ENCODE results near the gene PPIF.

PPIF gene

DNA sequence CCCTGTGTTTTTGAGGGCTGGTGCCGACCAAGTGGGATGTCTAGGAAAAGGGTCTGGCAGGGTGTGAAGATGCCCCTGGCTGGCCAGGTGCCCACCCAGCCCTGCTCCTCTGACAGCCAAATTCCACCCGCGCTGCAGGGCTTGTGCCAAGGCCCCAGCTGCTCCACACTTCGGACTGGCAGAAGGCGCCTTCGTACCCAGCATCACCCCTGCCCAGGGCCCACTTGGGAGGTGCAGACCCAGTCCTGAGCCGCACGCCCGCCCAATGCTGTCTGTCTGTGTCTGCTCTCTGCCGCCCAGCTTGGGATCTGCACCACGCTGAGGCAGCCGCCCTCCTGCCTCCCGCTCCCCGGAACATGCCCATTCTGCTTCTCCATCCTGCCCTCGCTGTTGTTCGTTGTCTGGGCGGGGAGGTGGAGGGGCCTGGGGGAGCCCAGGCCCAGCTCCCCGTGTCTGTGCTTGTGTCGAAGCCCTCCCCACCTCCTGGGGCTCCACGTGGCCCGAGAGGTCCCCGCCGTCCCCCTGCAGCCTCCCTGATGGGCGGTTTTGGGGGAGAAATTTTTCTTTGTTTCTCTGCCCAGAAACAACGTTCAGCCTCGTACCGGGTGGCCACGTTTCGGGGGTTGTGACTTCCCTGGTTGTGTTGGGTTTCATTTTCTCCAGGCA lies 36.9 kb upstream of the PPIF start:
- H3K9me3 Mint-ChIP-seq: no peaks in the 10 kb centered on the region
- H3K36me3 Mint-ChIP-seq: peaks cover 89% of the 10 kb centered on the region
- peak overlapping the region; percentile 29 for H3K27ac Mint-ChIP-seq
- no peaks in the 10 kb centered on the region for H3K27me3 Mint-ChIP-seq
- no peak for ATAC-seq
- peaks cover 11% of the 10 kb centered on the region for H3K4me1 Mint-ChIP-seq
- H3K4me3 Mint-ChIP-seq: no peak overlapping the region

DNA sequence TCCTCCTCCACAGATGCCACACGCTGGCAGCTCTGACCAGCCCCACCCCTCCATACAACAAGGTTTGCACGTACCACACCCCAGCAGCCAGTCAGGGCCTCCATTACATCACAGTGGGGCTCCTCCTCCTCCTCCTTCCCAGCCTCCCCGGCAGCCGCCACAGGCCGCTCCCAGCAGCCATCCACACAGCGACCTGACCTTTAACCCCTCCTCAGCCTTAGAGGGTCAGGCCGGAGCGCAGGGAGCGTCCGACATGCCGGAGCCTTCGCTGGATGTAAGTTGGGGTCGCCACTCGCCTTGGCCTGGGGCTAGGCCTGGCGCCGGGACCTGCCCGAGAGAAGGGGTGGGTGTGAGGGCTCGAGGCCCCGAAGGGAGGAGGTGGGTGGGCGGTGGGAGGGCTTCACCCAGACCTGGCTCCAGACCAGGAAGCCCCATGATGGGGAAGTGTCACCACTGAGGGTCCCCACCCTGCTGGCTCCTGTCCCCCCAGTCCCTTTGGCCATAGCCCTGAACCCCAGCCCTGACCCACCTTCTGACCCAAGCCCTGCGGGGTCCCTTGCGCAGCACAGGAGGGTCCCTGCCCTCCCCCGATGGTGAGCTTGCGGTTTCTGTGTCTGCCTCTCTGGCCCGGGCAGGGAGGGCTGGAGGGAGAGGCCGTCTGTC lies 36.2 kb upstream of the PPIF start:
- H3K4me3 Mint-ChIP-seq: no peak overlapping the region
- H3K27ac Mint-ChIP-seq: peak overlapping the region; percentile 29
- H3K4me1 Mint-ChIP-seq: peaks cover 17% of the 10 kb centered on the region
- ATAC-seq: peak; percentile 24
- no peaks in the 10 kb centered on the region for H3K9me3 Mint-ChIP-seq
- no peaks in the 10 kb centered on the region for H3K27me3 Mint-ChIP-seq
- peaks cover 86% of the 10 kb centered on the region for H3K36me3 Mint-ChIP-seq

DNA sequence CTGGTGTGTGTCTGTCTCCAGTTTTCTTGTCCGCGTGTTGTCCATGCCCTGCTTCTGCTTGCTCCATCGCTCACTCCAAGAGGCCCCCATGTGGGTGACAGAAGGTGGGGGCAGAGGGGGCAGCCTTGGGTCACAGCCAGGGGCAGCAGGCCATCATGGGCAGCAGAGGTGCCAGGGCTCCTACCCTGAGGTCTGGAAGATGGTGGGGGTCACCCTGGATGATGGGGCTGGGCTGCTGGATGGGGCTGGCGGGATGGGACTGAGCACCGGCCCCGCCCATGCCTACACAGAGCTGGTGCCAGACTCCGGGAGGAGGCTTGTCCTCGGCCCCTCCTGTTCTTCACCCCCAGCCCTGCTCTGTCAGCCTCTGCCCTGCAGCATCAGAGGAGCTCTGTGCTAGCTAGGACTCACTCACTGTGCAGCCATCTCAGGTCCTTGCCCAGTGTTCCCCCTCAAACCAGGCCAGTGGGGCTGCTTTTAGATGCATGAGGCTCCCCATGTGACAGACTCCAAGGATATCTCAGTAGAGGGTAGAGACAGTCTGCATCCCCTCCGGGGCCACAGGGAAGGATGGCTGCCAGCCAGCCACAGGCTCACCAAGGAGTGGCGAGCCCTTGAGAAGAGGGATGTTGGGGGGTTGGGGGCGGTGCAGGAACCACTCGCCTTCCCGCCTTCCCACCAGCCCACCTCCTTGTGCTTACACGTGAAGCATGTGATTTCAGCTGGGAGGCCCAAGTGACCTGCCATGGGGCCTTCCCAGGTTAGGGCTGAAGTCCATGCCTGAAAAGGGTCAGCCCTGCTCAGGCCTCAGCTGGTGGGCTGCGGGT lies 35.5 kb upstream of the PPIF start:
- H3K4me3 Mint-ChIP-seq: no peak overlapping the region
- H3K4me1 Mint-ChIP-seq: peaks cover 24% of the 10 kb centered on the region
- ATAC-seq: no peak
- peaks cover 79% of the 10 kb centered on the region for H3K36me3 Mint-ChIP-seq
- no peaks in the 10 kb centered on the region for H3K27me3 Mint-ChIP-seq
- no peak overlapping the region for H3K27ac Mint-ChIP-seq
- H3K9me3 Mint-ChIP-seq: no peaks in the 10 kb centered on the region

DNA sequence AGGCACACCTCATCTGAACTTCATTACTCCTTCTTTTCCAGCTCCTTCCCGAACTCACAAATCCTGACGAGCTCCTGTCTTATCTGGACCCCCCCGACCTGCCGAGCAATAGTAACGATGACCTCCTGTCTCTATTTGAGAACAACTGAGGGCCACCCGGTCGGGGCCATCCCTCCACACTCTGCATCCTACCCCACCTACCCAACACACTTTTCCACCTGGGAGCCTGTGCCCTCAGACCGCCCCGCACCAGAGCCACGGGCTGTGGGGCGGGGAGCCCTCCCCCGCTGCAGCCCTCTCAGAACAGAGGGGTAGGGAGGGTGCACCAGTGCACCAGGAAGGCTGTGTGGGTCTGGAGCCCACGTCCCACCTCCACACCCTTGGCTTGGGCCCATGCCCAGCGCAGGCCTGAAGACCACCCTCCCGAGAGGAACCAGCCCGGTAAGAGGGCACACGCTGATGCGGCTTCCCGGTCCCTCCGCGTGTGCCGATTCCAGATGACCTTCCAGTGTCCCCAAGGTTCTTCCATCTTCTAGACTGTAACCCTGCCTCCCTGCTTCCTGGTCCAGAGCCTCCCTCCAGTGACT lies 34.6 kb upstream of the PPIF start:
- Mint-ChIP-seq H3K9me3 (no peaks in the 10 kb centered on the region), H3K27ac (peak overlapping the region; percentile 28), H3K36me3 (peaks cover 70% of the 10 kb centered on the region), H3K4me1 (peaks cover 33% of the 10 kb centered on the region), H3K4me3 (no peak overlapping the region), H3K27me3 (no peaks in the 10 kb centered on the region)
- ATAC-seq: no peak

DNA sequence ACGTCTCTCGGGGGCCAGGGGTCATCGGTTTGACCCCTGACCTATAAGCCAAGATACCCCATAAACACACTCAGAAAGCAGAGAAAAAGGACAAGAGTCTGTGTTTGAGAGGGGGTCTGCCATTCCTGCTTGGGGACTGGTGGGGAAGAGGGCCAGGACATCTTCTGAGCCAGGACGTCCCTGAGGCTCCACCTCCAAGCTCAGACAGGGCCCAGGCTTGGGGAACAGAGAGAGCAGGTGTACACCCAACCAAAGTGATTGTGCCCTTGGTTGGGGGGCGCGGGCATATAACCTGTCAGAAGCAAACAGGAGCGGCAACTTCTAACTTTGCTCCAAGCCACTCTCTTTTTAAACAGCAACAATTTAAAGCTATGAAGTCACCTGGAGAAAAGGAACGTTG lies 33.9 kb upstream of the PPIF start:
- Mint-ChIP-seq H3K4me3 (no peak overlapping the region), H3K36me3 (peaks cover 64% of the 10 kb centered on the region), H3K4me1 (peaks cover 39% of the 10 kb centered on the region), H3K27me3 (no peaks in the 10 kb centered on the region), H3K27ac (peak overlapping the region; percentile 28), H3K9me3 (no peaks in the 10 kb centered on the region)
- ATAC-seq: no peak

DNA sequence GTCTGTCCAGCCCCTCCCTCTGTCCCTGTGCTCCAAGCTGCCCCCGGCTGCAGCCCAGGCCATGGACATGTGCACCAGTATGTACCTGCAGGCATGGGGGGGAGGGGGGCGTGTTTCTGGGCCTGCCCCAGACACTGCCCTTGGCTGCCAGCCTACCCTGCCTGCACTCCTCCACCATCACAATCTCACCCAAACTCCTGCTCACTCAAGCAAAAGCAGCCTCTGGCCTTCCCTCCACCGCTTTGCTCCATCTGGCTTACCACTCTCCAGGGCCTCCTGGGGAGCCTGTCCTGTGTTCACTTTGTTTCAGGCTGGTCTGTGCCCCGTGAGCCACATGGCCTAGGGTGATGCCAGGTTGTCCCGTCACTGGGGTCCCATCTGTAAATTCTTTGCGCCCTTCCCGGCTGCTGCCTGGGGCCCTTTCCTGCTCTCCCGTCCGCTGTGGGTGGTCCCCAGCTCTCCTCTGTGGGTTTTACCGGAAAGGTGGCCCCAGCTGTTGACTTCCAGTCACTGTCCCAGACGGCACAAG lies 33.3 kb upstream of the PPIF start:
- Mint-ChIP-seq H3K27me3 (no peaks in the 10 kb centered on the region), H3K4me3 (no peak overlapping the region), H3K9me3 (peaks cover 3% of the 10 kb centered on the region), H3K36me3 (peaks cover 57% of the 10 kb centered on the region), H3K27ac (peak overlapping the region; percentile 28), H3K4me1 (peaks cover 45% of the 10 kb centered on the region)
- ATAC-seq: no peak

DNA sequence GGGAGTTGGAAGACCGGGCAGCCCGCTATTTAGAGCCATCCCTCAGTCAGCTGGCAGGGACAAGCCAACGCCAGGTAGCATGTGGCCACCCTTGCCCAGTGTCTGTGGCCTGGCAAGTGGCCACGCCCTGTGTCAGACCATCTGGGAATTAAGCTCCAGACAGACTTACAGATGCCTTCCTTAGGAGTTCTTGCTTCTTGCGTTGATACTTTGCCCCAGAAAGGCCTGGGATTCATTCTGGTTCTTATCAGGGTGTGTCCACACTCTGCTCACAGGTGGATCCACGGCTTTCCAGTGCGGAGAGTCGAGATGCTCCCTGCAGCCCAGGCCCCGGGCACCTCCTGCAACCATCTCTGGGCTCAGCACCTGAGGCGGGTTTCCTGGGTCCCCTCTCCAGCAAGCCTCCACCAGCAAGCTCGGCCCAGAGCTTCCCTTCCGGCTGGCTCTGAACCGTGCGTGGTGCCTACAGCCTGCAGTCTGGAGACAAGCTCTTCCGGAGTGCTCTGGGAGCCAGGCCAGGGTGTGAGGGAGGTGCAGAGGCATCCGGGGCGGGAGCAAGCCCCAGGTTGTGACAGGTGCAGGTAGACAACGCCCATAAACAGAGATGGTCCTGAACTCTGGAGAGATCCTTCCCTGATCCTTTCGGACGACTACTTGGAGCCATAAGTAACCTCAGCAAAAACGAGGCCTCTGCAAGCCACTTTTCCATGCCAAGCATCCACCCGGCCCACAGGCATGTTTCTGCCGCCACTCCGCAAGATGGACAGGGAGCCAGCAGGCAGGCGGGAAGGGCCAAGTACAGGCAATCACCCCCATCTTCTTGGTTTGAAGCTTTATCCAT lies 32.3 kb upstream of the PPIF start:
- H3K4me1 Mint-ChIP-seq: peaks cover 54% of the 10 kb centered on the region
- no peak overlapping the region for H3K27ac Mint-ChIP-seq
- H3K36me3 Mint-ChIP-seq: peaks cover 48% of the 10 kb centered on the region
- H3K9me3 Mint-ChIP-seq: peaks cover 3% of the 10 kb centered on the region
- no peak overlapping the region for H3K4me3 Mint-ChIP-seq
- no peaks in the 10 kb centered on the region for H3K27me3 Mint-ChIP-seq
- no peak for ATAC-seq

DNA sequence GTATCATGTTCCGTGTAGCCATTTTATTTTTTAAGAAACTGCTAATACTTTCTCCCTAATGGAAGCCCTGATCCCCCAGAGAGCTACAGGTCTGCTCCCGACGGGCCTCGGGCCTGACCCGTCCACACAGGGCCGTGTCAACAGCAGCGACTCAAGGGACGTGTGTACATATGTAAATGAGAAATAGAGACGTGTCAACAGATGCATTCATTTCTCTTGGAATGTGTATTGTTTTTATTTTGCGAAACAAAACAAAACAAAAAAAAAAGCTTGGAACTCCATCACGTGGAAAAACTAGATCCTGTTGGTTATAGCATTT lies 31.7 kb upstream of the PPIF start:
- Mint-ChIP-seq H3K27me3 (no peaks in the 10 kb centered on the region), H3K9me3 (peaks cover 3% of the 10 kb centered on the region), H3K27ac (no peak overlapping the region), H3K36me3 (peaks cover 42% of the 10 kb centered on the region), H3K4me3 (no peak overlapping the region), H3K4me1 (peaks cover 59% of the 10 kb centered on the region)
- ATAC-seq: no peak

DNA sequence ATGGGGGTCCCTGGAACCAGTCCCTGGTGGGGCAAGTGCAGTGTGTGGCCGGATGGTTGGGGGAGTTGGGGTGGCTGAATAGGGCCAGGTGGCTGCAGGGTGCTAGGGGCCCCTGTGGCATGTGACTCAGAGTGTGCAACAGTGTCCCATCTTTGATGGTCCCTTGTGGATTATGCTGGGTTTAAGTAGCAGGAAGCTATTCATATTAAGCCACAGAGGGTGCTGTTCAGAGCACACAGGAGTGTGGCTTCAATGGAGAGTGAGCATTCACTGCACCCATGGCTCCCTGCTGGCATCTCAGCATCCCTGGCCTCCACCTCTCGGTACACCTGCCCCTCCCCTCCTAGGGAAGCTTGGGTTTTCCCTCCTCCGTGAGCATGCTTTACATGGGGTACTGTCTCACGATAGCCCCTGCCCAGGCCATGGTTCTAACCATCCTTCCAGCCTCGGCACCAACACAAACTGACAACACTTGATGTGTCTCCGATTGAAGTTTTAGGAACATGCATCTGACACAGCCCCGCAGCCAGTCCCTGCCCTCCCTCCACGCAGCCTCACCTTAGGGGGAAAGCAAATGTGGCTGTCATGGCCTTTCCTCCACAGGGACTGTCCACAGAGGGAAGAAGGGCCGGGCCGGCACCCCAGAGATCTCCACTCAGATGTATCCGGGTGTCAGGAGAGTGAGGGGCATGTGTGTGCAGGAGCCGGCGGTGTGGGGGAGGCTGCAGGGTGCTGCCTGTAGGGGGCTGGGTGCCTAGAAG lies 30.4 kb upstream of the PPIF start:
- Mint-ChIP-seq H3K27me3 (no peaks in the 10 kb centered on the region), H3K4me3 (peak overlapping the region; percentile 60), H3K4me1 (peaks cover 60% of the 10 kb centered on the region), H3K36me3 (peaks cover 30% of the 10 kb centered on the region), H3K27ac (peak overlapping the region; percentile 64), H3K9me3 (peaks cover 3% of the 10 kb centered on the region)
- peak; percentile 85 for ATAC-seq

DNA sequence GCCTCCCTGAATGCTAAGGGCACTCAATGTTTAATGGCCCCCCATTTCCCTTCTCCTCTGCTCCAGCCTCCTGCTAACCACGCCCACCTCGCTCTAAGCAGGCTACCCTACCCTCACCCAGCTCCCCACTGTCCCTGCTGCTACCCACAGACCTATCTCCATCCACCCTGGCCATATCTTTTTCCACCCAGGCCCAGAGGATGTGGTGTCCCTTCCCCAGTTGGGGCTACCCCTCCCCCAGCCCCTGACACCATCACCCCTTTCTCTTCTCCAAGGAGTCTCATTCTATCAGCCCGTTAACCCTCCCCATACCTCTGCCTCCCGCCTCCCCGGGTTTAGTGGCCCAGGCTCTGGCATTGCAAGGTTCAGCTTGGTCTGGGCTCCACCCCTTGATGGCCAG lies 28.9 kb upstream of the PPIF start:
- Mint-ChIP-seq H3K36me3 (peaks cover 17% of the 10 kb centered on the region), H3K4me1 (peaks cover 71% of the 10 kb centered on the region), H3K4me3 (peak overlapping the region; percentile 18), H3K9me3 (peaks cover 3% of the 10 kb centered on the region), H3K27ac (peak overlapping the region; percentile 64), H3K27me3 (no peaks in the 10 kb centered on the region)
- no peak for ATAC-seq

DNA sequence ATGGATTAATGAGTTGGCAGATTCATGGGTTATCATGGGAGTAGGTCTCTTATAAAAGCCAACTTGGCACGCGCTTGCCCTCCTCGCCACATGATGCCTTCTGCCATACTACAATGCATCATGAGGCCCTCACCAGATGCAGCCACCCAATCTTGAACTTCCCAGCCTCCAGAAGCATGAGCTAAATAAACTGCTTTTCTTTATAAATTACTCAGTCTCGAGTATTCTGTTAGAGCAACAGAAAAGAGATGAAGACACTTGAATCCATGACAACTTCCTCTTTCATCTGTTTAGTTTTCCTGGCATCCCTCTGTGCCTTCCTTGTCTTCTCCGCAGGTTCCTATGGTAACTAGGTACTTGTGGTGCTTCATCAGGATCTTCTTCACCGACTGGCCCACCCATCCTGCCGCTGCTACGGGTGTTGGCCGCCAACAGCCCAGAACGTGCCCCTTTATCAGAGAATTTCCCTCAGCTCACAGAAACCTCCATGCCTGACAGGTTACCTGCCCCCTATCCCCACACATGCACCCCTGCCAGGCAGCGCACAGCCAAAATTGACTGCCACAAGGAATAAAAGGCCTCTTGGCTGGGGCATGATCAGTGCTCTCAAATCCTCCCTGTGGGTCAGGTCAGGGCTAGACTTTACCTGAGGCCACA lies 28.0 kb upstream of the PPIF start:
- H3K27me3 Mint-ChIP-seq: no peaks in the 10 kb centered on the region
- peak overlapping the region; percentile 64 for H3K27ac Mint-ChIP-seq
- H3K36me3 Mint-ChIP-seq: peaks cover 9% of the 10 kb centered on the region
- peaks cover 3% of the 10 kb centered on the region for H3K9me3 Mint-ChIP-seq
- no peak overlapping the region for H3K4me3 Mint-ChIP-seq
- no peak for ATAC-seq
- peaks cover 66% of the 10 kb centered on the region for H3K4me1 Mint-ChIP-seq

DNA sequence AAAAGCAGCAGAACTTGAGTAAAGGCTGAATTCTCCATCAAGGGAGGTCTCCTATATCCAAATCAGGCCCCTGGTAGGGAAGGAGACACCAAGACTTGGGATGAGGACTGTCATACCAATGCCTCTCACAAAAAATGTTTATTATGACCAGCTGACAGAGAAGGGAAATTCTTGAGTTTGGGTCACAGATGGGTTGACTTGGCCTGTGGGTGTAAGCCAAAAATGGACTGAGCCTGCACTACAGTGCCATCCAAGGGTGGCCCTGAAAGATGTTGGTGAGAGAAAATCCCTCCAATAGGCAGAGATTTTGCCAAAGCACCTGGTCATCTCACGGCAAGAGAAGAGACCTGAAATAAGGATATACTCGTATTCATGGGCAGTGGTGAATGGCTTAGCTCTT lies 27.0 kb upstream of the PPIF start:
- H3K27ac Mint-ChIP-seq: no peak overlapping the region
- peaks cover 5% of the 10 kb centered on the region for H3K36me3 Mint-ChIP-seq
- H3K9me3 Mint-ChIP-seq: peaks cover 3% of the 10 kb centered on the region
- peaks cover 62% of the 10 kb centered on the region for H3K4me1 Mint-ChIP-seq
- no peak overlapping the region for H3K4me3 Mint-ChIP-seq
- no peaks in the 10 kb centered on the region for H3K27me3 Mint-ChIP-seq
- ATAC-seq: no peak

DNA sequence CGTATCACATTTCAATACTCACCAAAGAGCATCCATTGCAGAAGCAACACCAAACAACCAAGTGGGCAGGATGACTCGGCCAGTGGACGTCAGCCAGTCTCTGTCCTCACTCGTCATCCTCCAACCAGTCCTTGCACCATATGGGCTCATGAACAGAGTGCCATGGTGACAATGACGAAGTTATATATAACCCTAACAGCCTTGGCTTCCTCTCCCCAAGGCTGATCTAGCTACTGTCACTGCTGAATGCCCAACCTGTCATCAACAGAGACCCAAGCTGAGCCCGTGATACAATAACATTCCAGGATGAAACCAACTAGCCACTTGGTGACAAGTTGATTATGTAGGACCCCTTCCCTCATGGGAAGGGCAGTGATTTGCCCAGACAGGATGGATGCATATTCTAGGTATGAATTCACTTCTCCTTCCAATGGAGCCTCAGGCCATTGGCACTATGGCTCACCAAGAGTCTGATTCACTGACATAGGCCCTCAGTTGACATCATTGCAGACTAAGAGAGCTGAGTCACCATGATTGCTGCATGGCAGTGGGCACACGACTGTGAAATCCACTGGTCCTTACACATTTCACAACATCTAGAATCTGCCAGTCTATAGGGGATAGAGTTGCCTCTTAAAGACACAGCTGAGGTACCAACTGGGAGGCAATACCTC lies 26.3 kb upstream of the PPIF start:
- ATAC-seq: no peak

More for the DNA sequence above, 26.3 kb upstream of the PPIF start:
- Mint-ChIP-seq H3K27me3 (no peaks in the 10 kb centered on the region), H3K4me3 (no peak overlapping the region), H3K36me3 (no peaks in the 10 kb centered on the region), H3K27ac (no peak overlapping the region), H3K9me3 (peaks cover 3% of the 10 kb centered on the region), H3K4me1 (peaks cover 56% of the 10 kb centered on the region)
